ENCODE measurements around the gene CRKL. TPM values are rescaled to one million over a fixed set of nuclear protein-coding genes. Genes with fewer than 3 reads are reported as not detected.
A peak's percentile ranks its signal among the peaks of the same experiment; 100 is the strongest.

The CRKL gene
- polyA plus RNA-seq, 2 of the 4 experiments (the other 2 are of a cell fraction) = 21.4 to 22.8 TPM

DNA sequence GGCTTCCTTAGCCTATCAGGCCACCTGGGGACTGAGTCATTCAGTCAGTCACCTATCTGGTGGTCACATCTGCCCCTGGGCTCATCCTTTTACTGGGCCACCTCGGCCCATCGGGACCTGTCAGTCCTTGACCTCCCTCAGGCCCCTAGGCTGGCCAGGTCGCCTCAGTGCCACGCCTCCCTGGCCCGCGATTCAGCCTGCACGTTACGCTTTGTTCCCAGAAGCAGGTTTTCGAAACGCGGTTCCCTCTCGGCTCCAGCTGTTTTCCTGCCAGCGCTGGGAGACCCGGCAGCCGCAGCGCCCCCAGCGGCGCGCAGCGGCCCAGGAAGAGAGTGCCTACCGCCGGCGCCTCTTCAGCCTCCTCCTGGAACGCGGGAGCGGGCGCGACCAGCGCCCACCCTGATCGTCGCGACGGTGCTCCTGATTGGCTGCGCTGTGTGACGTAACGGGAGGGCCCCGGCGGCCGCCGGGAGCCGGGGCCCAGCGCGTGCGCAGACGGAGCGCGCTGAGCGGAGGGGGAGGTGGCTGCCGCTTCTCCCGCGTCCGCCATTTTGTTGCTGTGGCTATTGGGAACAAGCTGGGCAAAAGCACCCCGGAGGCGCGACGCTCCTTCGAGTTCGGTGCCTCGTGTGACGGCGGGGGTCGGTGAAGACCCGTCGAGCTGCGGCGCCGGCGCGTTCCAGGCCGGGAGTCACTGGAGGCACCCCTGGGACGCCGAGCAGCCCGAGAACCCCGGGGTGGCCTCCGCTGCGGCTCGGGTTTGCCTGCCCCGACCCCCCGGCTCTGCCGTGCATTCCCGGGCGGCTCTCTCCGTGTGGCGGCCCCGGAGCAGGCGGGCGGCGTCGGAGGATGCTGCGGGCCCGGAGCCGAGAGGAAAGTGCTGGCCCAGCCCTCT, at the start of gene CRKL (continued):
- TF ChIP-seq, protein P1, sequence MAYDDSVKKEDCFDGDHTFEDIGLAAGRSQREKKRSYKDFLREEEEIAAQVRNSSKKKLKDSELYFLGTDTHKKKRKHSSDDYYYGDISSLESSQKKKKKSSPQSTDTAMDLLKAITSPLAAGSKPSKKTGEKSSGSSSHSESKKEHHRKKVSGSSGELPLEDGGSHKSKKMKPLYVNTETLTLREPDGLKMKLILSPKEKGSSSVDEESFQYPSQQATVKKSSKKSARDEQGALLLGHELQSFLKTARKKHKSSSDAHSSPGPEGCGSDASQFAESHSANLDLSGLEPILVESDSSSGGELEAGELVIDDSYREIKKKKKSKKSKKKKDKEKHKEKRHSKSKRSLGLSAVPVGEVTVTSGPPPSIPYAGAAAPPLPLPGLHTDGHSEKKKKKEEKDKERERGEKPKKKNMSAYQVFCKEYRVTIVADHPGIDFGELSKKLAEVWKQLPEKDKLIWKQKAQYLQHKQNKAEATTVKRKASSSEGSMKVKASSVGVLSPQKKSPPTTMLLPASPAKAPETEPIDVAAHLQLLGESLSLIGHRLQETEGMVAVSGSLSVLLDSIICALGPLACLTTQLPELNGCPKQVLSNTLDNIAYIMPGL (CRISPR knock-in tag; IDR thresholded peaks at IDR 0.05; ENCODE audit: borderline replicate concordance) = no peak
- TF ChIP-seq TFCP2L1 (CRISPR knock-in tag; IDR thresholded peaks at IDR 0.05) (no peak), ZNF302 (CRISPR knock-in tag; IDR thresholded peaks at IDR 0.05) (no peak), CTCF (IDR thresholded peaks at IDR 0.05) (peak; percentile 76), SREBF2 (IDR thresholded peaks at IDR 0.05) (no peak), RAD21 (conservative IDR thresholded peaks at IDR 0.05 in 1 of 2, IDR thresholded peaks at IDR 0.05 in 1 of 2) (peak in 1 of 2 experiments; percentile 53; a peak in 3 of 5 replicates), RCOR1 (IDR thresholded peaks at IDR 0.05; ENCODE audit: low read depth, low read length) (no peak), FOSB (CRISPR knock-in tag; IDR thresholded peaks at IDR 0.05) (no peak), CBX2 (IDR thresholded peaks at IDR 0.05; ENCODE audit: borderline replicate concordance, low read depth) (no peak), GATA3 (IDR thresholded peaks at IDR 0.05; ENCODE audit: borderline replicate concordance) (no peak), CEBPB (IDR thresholded peaks at IDR 0.05) (0 out of 4 replicates have a peak, but pooled peaks of 1 of the 2 experiments have one; percentile 13), RFX5 (IDR thresholded peaks at IDR 0.05) (peak; percentile 62; the same call in 1 of the 2 replicates), JUNB (IDR thresholded peaks at IDR 0.05) (no peak), CBX8 (IDR thresholded peaks at IDR 0.05) (no peak), EHMT2 (IDR thresholded peaks at IDR 0.05; ENCODE audit: low read depth) (no peak), MAZ (IDR thresholded peaks at IDR 0.05; ENCODE audit: borderline replicate concordance, low read depth, low read length) (no peak), HES2 (IDR thresholded peaks at IDR 0.05) (no peak), PHF8 (IDR thresholded peaks at IDR 0.05; ENCODE audit: borderline replicate concordance, low read depth) (peak; percentile 46), NFE2L2 (conservative IDR thresholded peaks at IDR 0.05; ENCODE audit: low read length) (no peak), FOSL2 (IDR thresholded peaks at IDR 0.05) (no peak), FOSL2 (CRISPR knock-in tag; IDR thresholded peaks at IDR 0.05) (peak; percentile 45; the same call in 1 of the 2 replicates), ATOH8 (CRISPR knock-in tag; IDR thresholded peaks at IDR 0.05; ENCODE audit: low read depth) (no peak), ZSCAN20 (CRISPR knock-in tag; IDR thresholded peaks at IDR 0.05) (no peak), MAFK (IDR thresholded peaks at IDR 0.05; ENCODE audit: partially characterized antibody) (no peak), KDM1A (IDR thresholded peaks at IDR 0.05; ENCODE audit: low read depth) (no peak)
- TF ChIP-seq, protein P2, sequence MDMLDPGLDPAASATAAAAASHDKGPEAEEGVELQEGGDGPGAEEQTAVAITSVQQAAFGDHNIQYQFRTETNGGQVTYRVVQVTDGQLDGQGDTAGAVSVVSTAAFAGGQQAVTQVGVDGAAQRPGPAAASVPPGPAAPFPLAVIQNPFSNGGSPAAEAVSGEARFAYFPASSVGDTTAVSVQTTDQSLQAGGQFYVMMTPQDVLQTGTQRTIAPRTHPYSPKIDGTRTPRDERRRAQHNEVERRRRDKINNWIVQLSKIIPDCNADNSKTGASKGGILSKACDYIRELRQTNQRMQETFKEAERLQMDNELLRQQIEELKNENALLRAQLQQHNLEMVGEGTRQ (IDR thresholded peaks at IDR 0.05) = no peak
- TF ChIP-seq, protein P3, sequence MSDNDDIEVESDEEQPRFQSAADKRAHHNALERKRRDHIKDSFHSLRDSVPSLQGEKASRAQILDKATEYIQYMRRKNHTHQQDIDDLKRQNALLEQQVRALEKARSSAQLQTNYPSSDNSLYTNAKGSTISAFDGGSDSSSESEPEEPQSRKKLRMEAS (IDR thresholded peaks at IDR 0.05) = peak; percentile 77
- TF ChIP-seq, protein P4, sequence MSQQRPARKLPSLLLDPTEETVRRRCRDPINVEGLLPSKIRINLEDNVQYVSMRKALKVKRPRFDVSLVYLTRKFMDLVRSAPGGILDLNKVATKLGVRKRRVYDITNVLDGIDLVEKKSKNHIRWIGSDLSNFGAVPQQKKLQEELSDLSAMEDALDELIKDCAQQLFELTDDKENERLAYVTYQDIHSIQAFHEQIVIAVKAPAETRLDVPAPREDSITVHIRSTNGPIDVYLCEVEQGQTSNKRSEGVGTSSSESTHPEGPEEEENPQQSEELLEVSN (IDR thresholded peaks at IDR 0.05; ENCODE audit: borderline replicate concordance, low read depth) = peak; percentile 62; the same call in 1 of the 2 replicates

All from A549 (cell line).